Measurements from ENCODE around the gene MROH2A. TPM values are rescaled to one million over a fixed set of nuclear protein-coding genes. Genes with fewer than 3 reads are reported as not detected.

Gene MROH2A
- total RNA-seq, 1 experiment from 2014 or later: not detected

- H3K36me3 Mint-ChIP-seq: no peaks in the 10 kb centered on the region
- ATAC-seq (no peak), DNase-seq (ENCODE audit: low spot score) (no peak)
- H3K27ac Mint-ChIP-seq: no peak overlapping the region
- peaks cover 4% of the 10 kb centered on the region; the same call in 1 of the 2 replicates for H3K9me3 Mint-ChIP-seq
- POLR2A ChIA-PET: no interaction called here
- TF ChIP-seq, protein P1, sequence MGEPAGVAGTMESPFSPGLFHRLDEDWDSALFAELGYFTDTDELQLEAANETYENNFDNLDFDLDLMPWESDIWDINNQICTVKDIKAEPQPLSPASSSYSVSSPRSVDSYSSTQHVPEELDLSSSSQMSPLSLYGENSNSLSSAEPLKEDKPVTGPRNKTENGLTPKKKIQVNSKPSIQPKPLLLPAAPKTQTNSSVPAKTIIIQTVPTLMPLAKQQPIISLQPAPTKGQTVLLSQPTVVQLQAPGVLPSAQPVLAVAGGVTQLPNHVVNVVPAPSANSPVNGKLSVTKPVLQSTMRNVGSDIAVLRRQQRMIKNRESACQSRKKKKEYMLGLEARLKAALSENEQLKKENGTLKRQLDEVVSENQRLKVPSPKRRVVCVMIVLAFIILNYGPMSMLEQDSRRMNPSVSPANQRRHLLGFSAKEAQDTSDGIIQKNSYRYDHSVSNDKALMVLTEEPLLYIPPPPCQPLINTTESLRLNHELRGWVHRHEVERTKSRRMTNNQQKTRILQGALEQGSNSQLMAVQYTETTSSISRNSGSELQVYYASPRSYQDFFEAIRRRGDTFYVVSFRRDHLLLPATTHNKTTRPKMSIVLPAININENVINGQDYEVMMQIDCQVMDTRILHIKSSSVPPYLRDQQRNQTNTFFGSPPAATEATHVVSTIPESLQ (CRISPR knock-in tag; IDR thresholded peaks at IDR 0.05): no peak
- no peak for TF ChIP-seq GRHL2 (CRISPR knock-in tag; IDR thresholded peaks at IDR 0.05; ENCODE audit: insufficient replicate concordance, severe bottlenecking)
- TF ChIP-seq HMGA2 (CRISPR knock-in tag; IDR thresholded peaks at IDR 0.05): no peak
- TF ChIP-seq, protein P2, sequence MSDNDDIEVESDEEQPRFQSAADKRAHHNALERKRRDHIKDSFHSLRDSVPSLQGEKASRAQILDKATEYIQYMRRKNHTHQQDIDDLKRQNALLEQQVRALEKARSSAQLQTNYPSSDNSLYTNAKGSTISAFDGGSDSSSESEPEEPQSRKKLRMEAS (CRISPR knock-in tag; IDR thresholded peaks at IDR 0.05): no peak
- TF ChIP-seq, protein P3, sequence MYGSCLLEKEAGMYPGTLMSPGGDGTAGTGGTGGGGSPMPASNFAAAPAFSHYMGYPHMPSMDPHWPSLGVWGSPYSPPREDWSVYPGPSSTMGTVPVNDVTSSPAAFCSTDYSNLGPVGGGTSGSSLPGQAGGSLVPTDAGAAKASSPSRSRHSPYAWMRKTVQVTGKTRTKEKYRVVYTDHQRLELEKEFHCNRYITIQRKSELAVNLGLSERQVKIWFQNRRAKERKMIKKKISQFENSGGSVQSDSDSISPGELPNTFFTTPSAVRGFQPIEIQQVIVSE (CRISPR knock-in tag; IDR thresholded peaks at IDR 0.05; ENCODE audit: borderline replicate concordance): no peak
- TF ChIP-seq STAT6 (CRISPR knock-in tag; conservative IDR thresholded peaks at IDR 0.05; ENCODE audit: low read depth): no peak
- no peak for TF ChIP-seq CTCF (IDR thresholded peaks at IDR 0.05)
- TF ChIP-seq ELF4 (CRISPR knock-in tag; IDR thresholded peaks at IDR 0.05; ENCODE audit: low read depth): no peak
- no peak for TF ChIP-seq ZSCAN18 (CRISPR knock-in tag; IDR thresholded peaks at IDR 0.05)
- TF ChIP-seq, protein P4, sequence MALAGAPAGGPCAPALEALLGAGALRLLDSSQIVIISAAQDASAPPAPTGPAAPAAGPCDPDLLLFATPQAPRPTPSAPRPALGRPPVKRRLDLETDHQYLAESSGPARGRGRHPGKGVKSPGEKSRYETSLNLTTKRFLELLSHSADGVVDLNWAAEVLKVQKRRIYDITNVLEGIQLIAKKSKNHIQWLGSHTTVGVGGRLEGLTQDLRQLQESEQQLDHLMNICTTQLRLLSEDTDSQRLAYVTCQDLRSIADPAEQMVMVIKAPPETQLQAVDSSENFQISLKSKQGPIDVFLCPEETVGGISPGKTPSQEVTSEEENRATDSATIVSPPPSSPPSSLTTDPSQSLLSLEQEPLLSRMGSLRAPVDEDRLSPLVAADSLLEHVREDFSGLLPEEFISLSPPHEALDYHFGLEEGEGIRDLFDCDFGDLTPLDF (CRISPR knock-in tag; IDR thresholded peaks at IDR 0.05): no peak
- no peak for TF ChIP-seq MYBL2 (CRISPR knock-in tag; IDR thresholded peaks at IDR 0.05)
- no peak for TF ChIP-seq MLX (CRISPR knock-in tag; IDR thresholded peaks at IDR 0.05)
- no peak for TF ChIP-seq TEAD4 (CRISPR knock-in tag; IDR thresholded peaks at IDR 0.05)
- TF ChIP-seq, protein P5, sequence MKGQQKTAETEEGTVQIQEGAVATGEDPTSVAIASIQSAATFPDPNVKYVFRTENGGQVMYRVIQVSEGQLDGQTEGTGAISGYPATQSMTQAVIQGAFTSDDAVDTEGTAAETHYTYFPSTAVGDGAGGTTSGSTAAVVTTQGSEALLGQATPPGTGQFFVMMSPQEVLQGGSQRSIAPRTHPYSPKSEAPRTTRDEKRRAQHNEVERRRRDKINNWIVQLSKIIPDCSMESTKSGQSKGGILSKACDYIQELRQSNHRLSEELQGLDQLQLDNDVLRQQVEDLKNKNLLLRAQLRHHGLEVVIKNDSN (CRISPR knock-in tag; IDR thresholded peaks at IDR 0.05): no peak
- TF ChIP-seq NFATC4 (CRISPR knock-in tag; IDR thresholded peaks at IDR 0.05): no peak
- TF ChIP-seq, protein P6, sequence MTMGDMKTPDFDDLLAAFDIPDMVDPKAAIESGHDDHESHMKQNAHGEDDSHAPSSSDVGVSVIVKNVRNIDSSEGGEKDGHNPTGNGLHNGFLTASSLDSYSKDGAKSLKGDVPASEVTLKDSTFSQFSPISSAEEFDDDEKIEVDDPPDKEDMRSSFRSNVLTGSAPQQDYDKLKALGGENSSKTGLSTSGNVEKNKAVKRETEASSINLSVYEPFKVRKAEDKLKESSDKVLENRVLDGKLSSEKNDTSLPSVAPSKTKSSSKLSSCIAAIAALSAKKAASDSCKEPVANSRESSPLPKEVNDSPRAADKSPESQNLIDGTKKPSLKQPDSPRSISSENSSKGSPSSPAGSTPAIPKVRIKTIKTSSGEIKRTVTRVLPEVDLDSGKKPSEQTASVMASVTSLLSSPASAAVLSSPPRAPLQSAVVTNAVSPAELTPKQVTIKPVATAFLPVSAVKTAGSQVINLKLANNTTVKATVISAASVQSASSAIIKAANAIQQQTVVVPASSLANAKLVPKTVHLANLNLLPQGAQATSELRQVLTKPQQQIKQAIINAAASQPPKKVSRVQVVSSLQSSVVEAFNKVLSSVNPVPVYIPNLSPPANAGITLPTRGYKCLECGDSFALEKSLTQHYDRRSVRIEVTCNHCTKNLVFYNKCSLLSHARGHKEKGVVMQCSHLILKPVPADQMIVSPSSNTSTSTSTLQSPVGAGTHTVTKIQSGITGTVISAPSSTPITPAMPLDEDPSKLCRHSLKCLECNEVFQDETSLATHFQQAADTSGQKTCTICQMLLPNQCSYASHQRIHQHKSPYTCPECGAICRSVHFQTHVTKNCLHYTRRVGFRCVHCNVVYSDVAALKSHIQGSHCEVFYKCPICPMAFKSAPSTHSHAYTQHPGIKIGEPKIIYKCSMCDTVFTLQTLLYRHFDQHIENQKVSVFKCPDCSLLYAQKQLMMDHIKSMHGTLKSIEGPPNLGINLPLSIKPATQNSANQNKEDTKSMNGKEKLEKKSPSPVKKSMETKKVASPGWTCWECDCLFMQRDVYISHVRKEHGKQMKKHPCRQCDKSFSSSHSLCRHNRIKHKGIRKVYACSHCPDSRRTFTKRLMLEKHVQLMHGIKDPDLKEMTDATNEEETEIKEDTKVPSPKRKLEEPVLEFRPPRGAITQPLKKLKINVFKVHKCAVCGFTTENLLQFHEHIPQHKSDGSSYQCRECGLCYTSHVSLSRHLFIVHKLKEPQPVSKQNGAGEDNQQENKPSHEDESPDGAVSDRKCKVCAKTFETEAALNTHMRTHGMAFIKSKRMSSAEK (CRISPR knock-in tag; IDR thresholded peaks at IDR 0.05; ENCODE audit: borderline replicate concordance): no peak
- no peak for TF ChIP-seq ZNF425 (CRISPR knock-in tag; conservative IDR thresholded peaks at IDR 0.05)
- no peak for TF ChIP-seq NR2C2 (CRISPR knock-in tag; IDR thresholded peaks at IDR 0.05)
- H3K4me3 Mint-ChIP-seq: no peak overlapping the region
- CTCF ChIA-PET: interaction anchor here (1.0 kb wide), 1 partner anchor 9 kb away, joined by 4 read pairs; no protein-coding TSS in a partner anchor
- H3K4me1 Mint-ChIP-seq: peaks cover 5% of the 10 kb centered on the region; the same call in 1 of the 2 replicates
- no peaks in the 10 kb centered on the region for H3K27me3 Mint-ChIP-seq (ENCODE audit: low read depth)
Measured at GRCh38 chr2:233823731-233824121, 45.6 kb downstream of the MROH2A start.
